Left colon (tissue), 2 donors: ENCODE measurements around the gene ABCG1. TPM values are rescaled to one million over a fixed set of nuclear protein-coding genes. Genes with fewer than 3 reads are reported as not detected.

Experiments
- ATAC-seq: fragments of 200-7000 bp; cut with Tn5 transposase; one replicate; pipeline ENCODE4 v1.9.1; 2020; ENCODE audit warnings: mild to moderate bottlenecking, moderate library complexity
- DNase-seq, 2 donors: peaks; one replicate each; pipeline ENCODE4 v3.0.0-alpha.2; 2020
- intact Hi-C, 2 donors: fragments of 100-400 bp; cut with DNase I in 1 of 2; cut with micrococcal nuclease in 1 of 2; formaldehyde crosslinking; loops; one replicate each; pipeline versions ENCODE4 v1.11.2 to v1.14.0; 2022; cut with DNase I, micrococcal nuclease
- total RNA-seq, 2 donors: library from RNA; stranded (reverse); fragmentation: NEBNext Ultra II Directional; extraction: Animal tissue kit (Norgen Biotek cat#: 25700); gene quantifications; one replicate each; pipeline ENCODE4 v1.2.1, GENCODE V29; 2021
- donor health status: DM: no; HTN: no; CAD: no.
- donor health status: DM: yes; HTN: yes; CAD: no.

ABCG1 gene
- total RNA-seq, 2 donors from 2014 or later: 17.0 to 86.9 TPM

DNA sequence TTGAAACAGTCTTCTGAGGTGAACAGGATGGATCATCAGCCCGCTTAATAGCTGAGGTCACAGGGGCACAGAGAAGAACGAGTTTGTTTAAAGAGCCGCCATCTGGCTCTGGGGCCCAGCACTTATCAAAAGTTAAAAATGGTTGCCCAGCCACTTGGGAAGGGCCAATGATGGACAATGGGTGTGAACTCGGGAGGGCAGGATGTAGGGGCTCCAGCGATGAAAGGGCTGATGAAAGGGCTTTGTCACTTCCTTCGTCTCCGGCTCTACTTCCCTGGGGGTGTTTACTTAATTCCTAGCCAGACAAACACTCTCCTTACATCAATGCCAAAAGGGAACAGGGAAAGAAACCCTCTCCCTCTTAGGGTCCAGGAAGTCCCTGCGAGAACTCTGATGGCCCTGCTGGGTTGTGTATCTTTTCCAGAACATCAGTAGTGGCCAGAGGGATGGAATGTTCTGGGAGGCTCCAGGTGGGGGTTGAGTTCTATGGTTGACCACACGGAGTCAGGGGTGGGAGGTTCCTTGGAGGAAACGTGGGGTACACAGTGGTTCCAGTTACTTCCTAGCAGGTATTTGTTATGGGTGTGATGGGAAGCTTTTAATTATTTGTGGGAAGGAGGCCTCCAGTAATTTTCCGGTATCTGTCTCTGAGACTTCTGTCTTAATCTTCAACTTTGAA lies 9.0 kb upstream of the ABCG1 start:
- intact Hi-C loops: no loop called here
- DNase-seq (no peak), ATAC-seq (no peak)

DNA sequence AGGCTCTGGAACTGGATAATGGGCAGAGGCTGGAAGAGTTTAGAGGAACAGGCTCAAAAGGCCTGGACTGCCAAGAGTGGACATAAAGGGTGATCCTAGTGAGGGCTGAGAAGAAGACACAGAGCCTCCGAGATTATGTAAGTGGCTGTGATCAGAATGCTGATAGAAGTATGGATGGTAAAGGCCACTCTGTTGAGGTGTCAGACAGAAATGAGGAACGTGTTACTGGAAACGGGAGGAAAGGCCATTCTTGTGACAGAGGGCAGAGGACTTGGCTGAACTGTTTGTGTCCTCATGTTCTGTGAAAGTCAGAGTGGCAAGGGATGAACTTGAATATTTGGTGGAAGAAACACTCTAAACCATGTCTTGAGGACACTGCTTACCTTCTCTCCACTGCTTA lies 6.7 kb upstream of the ABCG1 start:
- DNase-seq (no peak), ATAC-seq (no peak)
- intact Hi-C loops: no loop called here

- peak in 1 of 2 donors; percentile 3 for DNase-seq
- intact Hi-C loops: no loop called here
- ATAC-seq: no peak
Observed at GRCh38 chr21:42213082-42213774, 5.7 kb upstream of the ABCG1 start.

DNA sequence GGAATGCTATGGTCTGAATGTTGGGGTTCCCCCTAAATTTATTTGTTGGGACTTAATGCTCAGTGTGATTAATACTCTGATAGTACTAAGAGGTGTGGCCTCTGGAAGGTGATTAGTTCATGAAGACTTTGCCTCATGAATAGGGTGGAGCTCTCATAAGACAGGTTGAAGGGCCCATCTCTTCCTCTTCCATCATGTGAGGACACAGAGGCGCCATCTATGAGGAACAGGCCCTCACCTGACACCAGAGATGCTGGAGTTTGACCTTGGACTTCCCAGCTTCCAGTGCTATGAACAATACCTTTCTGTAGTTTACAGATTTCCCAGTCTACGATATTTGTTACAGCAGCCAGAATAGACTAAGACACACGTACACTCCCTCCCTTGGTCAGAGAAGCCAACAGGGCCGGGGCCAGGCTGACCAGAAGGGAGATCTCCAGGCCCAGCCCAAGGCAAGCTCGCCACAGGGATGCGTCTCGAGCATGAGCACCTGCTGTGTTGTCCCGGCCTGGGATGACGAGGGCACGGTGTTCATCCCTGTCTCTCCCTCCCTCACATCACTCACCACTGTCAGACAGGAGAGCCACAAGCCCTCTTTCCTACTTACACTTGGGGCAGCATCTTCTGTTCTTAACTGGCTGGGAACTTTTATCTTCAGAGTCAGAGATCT lies 4.7 kb upstream of the ABCG1 start:
- peak; percentile 71 for ATAC-seq
- intact Hi-C loops: no loop called here
- DNase-seq: peak in 1 of 2 donors; percentile 6

- intact Hi-C loops: no loop called here
- no peak for ATAC-seq
- DNase-seq: peak in 1 of 2 donors; percentile 2
Observed at GRCh38 chr21:42214921-42215320, 4.0 kb upstream of the ABCG1 start.

- intact Hi-C loops: no loop called here
- no peak for ATAC-seq
- no peak for DNase-seq
Observed at GRCh38 chr21:42215942-42216725, 2.8 kb upstream of the ABCG1 start.

- DNase-seq (no peak), ATAC-seq (no peak)
- intact Hi-C loops: no loop called here
Observed at GRCh38 chr21:42216726-42217572, 2.0 kb upstream of the ABCG1 start.

DNA sequence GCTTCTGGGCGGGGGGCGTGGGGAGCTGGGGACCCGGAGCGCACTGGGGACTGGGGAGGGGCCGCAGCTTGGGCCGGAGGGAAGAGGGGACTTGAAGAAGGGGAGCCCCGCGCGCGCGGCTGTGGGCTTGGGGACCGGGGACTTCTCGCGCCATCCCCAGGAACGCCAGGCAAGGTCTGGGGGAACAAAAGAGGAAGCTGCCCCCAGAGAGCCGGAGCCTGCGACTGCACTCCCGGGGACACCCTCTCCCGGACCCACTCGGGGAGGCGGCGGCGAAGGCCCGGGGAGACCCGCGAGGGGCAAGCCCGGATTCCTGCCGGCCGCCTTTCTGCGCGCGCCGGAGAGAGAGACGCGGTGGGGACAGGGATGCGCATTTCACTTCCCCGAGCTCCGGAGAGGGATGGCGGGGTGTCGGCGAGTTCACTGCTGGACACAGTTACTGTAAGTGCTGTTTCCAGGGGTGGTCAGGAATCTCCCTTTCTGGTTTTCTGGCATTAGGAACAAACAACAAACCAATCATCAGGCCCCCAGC lies 732 bp downstream of the ABCG1 start:
- ATAC-seq (peak; percentile 46), DNase-seq (peak in 1 of 2 donors; percentile 59)
- intact Hi-C loops: no loop called here

GRCh38 chr21:42220138-42220701 lies 1.3 kb downstream of the ABCG1 start:
- intact Hi-C loops: no loop called here
- peak; percentile 67 for ATAC-seq
- peak; percentile 75 to 79 for DNase-seq

DNA sequence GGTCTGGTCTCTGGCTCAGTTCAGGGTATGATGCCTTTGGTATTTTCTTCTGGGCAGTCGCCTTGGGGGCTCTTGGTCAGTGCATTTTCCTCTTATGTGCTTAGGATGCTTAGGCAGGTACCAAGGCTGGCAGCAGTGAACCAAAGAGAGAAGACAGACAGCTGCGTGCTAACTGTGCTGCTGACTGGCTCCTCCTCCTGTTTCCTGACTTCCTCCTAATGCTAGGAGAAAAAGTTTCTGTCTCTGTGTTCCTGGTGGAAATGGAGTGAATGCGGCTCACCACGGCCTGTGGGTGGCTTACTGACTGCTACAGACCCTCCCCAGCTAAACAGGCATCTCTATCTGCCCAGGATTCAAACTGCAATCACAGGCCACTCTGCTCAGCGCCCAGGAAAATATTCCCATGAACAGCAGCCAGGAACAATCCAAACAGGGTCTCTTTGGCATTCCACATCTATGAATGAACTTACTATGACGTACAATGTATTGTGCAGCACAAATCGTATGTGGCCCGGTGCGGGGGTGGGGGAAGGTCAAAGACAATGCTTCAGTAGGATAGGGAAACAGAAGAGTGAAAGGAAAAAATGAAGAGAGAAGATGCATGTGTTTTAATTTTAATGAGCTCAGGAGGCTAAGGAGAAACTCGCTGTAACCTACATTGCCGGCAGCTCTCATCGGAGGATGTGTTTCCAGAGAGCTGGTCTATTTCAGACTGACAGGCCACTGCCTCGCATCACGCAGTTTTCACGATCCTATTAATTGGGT lies 2.8 kb downstream of the ABCG1 start:
- intact Hi-C loops: no loop called here
- DNase-seq (peak in 1 of 2 donors; percentile 32), ATAC-seq (no peak)

DNA sequence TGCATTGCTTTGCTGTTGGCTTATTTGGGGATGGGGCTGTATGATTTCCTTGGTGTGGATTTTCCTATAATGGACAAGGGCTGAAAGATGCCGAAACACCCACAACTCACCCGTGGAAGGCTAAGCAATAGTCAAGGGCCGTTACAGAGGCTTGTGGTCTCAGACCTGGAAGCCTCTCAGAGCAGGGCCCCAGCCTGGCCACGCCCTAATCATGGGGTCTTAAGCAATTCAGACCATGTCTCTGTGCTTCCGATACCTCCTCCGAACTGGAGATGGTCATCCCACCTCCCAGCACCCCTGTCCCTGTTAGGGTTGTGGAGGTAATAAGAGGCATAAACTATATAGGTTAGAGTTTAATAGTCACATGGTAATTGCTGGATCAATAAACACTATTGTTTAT lies 3.4 kb downstream of the ABCG1 start:
- DNase-seq: no peak
- ATAC-seq: no peak
- intact Hi-C loops: no loop called here

DNA sequence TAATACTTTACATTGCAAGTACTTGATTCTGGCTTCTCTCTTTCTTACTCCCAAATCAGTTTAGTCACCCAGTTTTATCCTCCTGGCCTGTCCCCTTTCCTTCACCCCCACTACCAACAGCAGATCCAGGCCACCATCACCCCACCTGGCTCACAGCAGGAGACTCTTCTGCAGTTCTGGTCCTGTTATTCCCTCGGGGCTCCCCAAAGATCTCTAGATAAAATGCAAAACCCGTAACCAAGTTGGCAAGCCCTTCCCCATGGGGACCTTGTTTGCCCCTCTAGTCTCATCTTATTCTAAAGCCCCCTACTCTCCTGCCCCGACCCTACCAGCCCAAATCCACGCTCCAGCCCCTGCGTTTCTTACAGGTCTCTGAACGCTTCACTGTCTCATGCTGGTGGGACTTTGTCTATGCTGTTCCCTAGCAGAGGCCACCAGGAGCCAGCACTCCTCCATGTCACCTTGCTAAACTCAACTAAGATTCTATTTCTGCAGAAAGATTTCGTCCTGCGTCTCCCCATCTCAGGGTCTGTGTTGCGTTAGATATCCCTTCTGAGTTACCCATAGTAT lies 4.0 kb downstream of the ABCG1 start:
- intact Hi-C loops: no loop called here

DNA sequence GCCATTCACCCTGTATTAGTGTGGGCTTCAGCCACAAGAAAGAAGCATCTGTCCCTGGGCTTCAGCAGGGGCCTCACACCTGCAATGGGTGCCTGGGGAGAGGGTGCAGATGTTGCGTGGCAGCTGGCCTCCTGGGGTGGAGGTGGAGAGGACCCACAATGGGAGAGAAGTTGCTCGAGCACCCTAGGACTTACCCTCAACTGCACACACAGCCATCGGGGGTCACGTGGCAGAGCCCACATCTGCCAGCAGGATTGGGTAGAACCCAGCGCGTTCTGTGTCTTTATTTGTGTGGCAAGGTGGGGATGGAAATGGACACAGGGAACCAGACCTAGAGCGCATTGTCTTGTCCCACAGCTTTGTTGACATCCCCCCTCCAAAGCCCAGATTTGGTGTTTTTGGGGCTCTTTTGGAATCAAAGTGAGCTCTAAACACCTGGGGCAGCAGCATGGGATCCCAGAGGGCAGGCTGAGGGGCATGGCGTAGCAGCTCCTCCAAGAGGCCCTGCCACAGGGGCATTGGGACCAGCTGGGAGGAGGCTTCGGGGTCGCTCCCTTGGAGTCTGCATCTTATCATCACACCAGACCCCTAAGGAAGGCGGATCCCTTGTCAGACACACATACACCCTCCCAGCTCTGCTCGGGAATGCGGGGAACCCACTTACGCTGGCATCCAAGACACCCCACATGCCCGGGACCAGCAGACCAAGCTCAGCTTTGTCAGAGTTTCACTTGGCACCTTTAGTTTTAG lies 5.1 kb downstream of the ABCG1 start:
- intact Hi-C loops: no loop called here
- ATAC-seq (no peak), DNase-seq (no peak)

More for the DNA sequence above, 4.0 kb downstream of the ABCG1 start:
- no peak for ATAC-seq
- DNase-seq: no peak

DNA sequence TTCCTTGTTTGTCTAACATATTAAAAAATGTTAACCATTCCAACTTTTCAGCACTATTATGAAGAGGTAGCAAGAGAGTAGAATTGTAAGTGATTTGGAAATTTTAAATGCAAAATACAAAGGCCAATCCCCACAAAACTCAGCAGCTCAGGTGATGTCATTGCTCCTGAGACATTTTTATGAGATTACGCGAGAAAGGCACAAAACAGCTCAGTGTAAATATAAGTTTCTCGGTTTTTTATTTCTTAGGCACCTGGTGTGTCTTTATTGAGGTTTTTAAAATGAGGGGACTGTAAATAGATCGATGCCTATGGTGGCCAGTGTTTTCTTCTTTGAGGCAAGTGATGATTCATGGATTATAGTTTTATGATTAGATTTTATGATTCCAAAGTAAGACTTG lies 6.1 kb downstream of the ABCG1 start:
- intact Hi-C loops: no loop called here
- ATAC-seq (no peak), DNase-seq (no peak)

- intact Hi-C loops: no loop called here
- DNase-seq (no peak), ATAC-seq (no peak)
Observed at GRCh38 chr21:42225571-42226155, 6.7 kb downstream of the ABCG1 start.

DNA sequence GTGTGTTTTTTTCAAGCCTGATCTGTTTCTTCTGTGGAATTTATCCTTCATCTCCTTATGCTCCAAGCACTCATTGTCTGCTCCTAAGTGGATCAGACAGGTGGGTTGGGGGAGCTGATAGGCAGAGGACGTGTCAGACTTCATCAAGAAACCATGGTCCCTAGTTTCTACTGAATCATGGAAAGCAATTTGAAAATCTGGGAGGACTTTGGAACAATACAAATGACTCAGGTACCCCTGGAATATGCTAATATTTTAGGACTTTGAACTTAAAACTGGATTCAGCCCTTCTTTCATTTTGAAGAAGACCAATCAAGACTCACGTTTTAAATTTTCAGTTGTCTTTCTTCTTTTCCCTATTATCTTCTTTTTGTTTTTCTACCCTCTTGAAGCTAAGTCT lies 7.7 kb downstream of the ABCG1 start:
- no peak for ATAC-seq
- DNase-seq: no peak
- intact Hi-C loops: no loop called here
